GM18907 (cell line): ENCODE measurements around the gene ANKRD60.

Experiments
- ATAC-seq: cut with Tn5 transposase; IDR thresholded peaks from one replicate; pipeline ENCODE4 v1.9.1; 2021; ENCODE audit warnings: mild to moderate bottlenecking, moderate library complexity; ENCODE audit not compliant: unreplicated experiment

The ANKRD60 gene

DNA sequence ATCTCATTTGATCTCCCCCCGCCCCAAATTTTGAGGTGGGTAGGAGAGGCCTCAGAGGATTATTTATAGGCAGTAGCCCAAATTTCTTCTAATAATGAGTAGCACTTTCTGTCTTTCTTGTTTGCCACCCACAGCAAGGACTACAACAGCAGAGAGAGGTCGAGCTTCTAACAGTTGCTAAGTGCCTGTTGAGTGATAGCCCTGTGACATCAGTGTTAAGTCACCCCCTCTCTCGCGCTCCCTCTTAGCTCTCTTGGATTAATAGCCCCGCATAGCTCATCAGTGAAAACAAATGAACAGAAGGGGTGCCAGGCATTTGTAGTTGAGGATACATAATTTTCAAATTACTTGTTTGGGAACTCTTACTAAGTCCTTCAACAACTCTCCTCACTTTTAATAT lies 3.5 kb downstream of the ANKRD60 start:
- no peak for ATAC-seq

- ATAC-seq, result no peak
These were observed 4.4 kb downstream of the ANKRD60 start for GRCh38 chr20:58224097-58224496.

DNA sequence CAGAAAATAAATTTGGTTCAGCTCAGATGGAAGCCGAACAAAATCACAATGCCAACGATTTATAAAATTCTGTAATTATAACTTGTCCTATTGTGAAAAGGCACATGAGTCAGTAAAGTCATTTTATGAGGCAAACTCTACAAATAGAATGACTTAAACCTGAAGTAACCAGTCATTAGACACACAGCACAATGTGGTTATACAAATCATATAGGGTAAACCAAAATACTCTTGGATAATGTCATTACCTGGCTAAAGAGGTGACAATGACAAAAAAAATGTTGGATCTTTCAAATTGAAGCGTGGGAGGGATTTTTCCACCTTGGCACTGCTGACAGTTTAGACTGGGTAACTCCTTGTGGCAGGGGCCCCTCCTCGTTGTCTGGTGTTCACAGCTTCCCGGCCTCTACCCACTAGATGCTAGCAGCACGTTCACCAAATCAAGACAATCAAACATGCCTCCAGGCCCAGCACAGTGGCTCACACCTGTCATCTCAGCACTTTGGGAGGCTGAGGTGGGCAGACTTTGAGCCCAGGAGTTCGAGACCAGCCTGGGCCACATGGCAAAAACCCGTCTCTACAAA lies 5.0 kb downstream of the ANKRD60 start:
- no peak for ATAC-seq

DNA sequence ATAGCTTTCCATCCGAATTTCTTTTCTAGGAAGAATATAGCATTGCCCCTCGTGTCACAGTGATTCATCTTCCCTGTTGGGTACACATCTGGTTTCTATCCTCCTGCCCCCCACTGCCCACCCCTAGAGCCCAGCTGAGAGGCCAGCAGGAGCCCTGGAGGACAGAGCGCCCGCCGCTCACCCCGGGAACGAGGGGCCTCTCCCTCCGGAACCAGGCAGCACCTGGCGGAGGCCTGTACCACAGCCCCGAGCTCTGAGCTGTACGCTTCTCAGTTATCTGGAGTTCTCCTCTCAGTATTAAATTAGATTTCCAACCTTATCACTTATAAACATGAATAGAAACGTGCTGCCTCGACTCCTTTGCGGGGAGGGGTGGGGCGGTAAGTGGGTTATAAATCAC lies 6.0 kb downstream of the ANKRD60 start:
- ATAC-seq, result no peak

DNA sequence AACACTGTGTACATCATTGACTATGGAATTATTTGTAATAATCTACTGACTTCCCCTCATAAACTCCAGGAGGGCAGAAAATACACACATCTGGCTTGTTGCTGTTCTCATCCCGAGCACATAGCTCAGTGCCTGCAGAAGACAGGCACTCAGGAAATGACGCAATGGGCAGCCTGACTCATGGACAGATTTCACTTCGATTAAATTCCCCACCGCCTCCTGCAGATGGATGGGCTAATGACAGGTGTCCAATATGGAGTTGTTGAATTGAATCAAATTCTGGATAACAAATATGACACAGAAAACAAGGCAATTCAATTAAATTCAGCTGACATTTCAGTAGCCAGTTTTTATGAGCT lies 9.1 kb downstream of the ANKRD60 start:
- ATAC-seq, result no peak

GRCh38 chr20:58218665-58219341 lies 9.7 kb downstream of the ANKRD60 start:
- no peak for ATAC-seq

- ATAC-seq, result no peak
These were observed 12.1 kb downstream of the ANKRD60 start for GRCh38 chr20:58216334-58216733.

DNA sequence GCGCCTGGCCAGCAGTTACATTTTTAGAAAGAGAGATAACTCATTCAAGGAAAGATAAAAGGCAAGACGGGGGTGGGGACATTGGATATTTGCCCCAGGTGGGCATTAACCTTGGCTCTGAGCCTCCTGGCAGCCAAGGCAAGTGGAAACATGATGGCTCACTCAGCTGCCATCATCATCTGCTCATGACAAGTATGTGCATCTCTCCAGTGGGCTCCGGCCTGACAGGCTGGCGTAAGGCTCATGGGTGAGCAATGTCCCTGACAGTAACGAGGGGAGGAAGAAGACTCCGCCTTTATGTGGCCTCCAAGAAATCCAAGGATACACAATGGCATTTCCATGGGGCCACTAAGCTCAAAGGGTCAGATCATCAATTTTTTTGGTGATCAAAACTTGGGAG lies 13.3 kb downstream of the ANKRD60 start:
- no peak for ATAC-seq

DNA sequence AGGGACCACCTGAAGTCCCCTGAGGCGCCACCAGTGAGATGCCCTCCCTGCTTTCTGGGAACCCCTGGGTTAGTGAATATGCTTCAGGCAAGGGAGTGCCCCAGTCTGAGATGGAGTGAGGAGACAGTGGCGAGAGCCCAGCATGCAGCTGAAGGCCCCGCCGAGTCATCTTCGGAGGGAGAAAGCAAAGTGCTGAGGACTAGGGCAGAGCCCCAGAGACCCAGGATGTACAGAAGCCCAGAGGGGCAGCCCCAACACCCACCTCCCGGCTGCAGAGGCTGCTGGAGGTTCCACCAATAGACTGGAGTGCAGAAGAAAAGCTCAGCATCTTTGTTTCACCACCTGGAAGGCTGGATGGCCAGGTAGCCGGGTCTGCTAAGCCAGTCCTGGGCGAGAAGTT lies 14.1 kb downstream of the ANKRD60 start:
- ATAC-seq, result no peak

DNA sequence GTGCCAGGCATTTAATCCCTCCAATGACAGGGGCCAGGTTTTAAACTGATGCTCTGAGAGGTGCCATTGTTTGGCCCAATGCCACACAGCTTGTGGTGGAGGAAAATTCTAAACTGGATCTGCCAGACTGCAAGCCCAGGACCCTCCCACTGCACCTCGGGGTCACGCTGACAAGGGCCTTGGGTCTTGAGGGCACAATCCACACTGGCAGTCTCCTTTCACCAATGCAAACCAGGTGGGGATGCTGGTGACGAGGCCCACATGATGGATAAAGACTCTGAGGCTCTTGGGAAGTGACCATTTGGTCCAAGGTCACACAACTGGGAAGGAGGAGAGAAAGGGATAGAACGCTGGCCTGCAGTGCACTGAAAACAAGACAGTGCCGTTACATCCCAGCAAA lies 14.7 kb downstream of the ANKRD60 start:
- no peak for ATAC-seq

DNA sequence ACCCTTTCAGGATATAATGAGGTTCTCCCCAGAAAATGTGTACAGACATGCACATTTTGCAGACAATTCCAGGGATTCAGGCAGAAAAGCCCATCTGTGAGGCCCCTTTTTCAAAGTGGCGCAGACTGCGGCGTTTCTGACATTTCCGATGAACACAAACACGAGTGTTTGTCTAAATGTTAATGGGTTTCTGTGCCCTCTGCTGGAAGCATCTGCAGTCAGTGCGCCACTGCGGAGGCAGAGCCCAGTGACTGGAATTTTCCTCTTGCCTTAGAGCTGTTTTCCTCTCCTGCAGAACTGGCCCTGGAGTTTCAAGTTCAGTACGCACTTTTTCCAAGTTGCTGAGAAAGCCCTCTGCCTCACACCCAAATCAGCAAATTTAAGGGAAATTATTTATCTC lies 15.3 kb downstream of the ANKRD60 start:
- ATAC-seq, result no peak

GRCh38 chr20:58212636-58213035 lies 15.8 kb downstream of the ANKRD60 start:
- ATAC-seq, result no peak

DNA sequence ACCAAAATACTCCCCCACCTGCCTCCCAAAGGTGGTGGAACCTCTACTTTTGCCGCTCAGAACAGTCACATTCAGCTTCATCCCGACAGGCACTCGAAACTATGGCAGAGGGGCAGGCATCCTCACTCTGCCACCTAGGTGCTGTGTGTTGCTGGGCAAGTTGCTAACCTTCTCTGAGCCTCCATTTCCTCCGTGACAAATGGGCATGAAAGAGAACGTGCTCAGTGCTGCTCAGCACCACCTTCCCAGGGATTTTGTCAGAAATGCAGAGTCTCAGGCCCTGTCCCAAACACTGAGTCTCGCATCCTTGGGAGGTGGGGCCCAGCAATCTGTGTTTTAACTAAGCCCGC lies 18.1 kb downstream of the ANKRD60 start:
- no peak for ATAC-seq

DNA sequence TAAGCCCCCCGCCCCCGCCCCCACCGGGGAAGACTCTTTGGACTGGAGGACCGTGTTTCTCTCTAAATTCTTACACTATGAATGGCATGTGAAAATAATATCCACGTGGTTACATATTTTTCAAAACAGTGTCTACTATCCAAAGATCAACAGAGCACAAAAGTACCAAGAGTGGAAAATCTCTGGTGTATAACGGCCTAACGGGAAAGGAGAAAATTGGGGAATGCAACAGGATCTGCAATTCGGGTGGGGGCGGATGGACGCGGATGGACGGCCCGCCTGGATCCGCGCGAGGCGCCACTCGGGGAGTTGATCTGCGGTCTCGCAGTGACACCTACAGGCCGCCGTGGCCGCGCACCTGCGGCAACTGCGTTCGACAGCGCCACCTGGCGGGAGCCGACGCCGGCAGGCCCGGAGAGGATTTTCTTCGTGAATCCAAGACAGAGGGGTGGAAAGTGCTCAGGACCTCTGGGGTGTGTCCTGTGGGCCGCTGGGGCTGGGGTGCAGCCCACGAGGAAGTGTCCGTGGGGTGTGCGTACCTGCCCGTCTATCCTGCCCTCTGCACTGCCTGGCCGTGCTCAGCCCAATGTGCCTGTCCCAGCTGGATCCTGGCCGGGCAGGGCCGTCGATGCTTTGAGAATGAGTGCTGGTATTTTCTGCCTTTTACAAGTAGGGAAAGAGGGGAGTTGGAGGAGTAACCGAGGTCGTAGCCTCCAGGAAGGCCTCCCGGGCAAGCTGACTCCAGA lies 18.6 kb downstream of the ANKRD60 start:
- peak; percentile 84 for ATAC-seq

DNA sequence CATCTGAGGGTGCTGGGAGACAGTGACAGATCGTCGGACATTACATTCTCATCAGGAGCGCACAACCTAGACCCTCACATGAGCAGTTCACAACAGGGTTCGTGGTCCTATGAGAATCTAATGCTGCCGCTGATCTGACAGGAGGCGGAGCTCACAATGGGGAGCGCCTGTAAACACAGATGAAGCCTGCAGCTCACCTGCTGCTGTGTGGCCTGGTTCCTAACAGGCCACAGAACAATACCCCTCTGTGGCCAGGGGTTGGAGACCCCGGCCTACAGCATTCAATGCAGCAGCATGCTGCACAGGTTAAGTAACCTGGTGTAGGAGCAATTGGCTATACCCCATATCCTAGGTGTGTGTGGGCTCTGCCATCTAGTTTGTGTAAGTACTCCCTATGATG lies 19.5 kb downstream of the ANKRD60 start:
- no peak for ATAC-seq

DNA sequence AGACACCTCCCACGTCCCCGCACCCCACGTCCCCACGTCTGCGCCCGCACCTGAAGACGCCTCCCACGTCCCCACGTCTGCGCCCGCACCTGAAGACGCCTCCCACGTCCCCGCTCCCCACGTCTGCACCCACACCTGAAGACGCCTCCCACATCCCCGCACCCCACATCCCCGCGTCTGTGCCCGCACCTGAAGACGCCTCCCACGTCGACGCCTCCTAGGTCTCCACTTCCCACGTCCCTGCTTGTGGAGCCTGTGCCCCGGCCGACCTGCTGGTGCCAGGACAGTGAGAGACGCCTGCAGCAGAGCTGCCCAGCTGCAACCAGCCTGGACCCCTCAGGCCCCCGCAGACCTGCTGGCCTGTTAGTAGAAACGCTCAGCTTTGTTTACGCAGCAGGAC lies 22.6 kb downstream of the ANKRD60 start:
- ATAC-seq, result no peak

- ATAC-seq, result no peak
These were observed 26.4 kb downstream of the ANKRD60 start for GRCh38 chr20:58202044-58202443.

DNA sequence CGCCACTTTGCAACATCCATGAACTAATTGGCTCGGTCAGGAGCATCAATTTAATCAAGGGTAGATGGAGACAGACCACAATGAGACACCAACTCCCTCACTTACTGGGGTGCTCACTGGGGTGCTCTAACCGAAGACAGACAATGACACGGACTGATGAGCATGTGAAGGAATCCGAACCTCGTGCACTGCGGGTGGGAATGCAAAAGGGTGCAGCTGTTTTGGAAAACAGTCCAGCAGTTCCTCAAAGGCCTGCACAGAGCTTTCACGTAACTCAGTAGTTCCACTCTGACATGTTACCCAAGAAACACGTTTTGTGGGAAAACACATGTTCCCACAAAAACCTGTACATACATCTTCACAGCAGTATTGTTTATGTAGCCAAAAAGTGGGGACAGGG lies 26.8 kb downstream of the ANKRD60 start:
- ATAC-seq, result no peak

GRCh38 chr20:58199469-58199868 lies 29.0 kb downstream of the ANKRD60 start:
- ATAC-seq, result no peak

DNA sequence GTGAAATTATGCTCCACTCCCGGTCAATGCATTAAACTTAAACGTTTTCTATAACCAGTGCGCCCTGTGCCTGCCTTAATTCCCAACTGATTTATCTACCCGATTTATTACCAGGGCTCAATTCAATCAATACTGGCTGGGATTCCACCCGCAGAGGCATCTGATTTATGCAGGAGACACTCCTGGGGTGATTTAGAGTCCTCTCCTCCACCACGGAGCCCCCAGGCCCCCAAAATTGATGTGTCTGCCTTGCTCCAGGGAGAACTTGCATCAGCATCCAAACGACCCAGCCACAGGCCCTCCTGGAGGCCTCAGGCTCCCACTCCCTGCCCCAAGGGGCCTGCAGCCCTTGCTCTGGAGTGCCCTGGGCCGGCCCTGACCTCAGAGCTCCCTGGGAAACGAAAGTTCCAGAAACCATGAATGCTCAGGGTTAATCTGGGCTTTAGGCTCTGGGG lies 29.5 kb downstream of the ANKRD60 start:
- ATAC-seq, result no peak

DNA sequence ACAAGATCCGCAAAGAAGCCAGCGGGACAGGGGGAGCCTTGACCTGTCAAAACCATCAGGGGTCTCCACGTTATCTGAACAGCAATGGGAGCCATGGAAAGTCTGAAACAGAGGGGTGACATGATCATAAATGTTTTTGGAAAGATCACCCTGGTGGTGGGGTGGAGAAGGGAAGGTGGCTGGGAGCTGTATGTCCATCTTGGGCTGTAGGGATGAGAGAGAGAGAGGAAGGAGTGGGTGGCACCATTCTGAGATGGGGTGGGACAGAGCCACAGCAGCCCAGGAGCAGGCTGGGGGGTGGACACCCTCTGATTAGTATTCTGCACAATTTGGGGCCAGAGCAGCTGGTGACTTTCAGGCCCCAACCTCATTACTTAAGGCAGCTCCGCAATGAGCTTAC lies 30.1 kb downstream of the ANKRD60 start:
- ATAC-seq, result no peak

DNA sequence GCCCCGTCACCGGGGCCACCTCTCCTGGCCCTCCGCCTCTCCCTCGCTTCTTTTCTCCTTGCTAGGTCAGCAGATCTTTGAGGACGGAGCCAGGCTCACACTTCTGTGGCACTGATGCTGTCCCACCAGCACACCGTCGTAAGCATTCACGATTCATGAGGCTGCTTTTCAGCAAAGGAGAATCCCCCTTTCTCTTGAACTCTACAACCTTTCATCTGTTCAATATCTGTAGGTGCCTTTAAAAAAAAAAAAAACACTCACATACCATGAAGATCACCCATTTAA lies 31.3 kb downstream of the ANKRD60 start:
- no peak for ATAC-seq
